Coronary artery (tissue), 2 donors: ENCODE measurements around the gene ZNF3.

ENCODE experiments used
- DNase-seq: peaks from one replicate; pipeline ENCODE4 v3.0.0-alpha.2; 2017; ENCODE audit warnings: low spot score
- H3K27ac ChIP-seq, 2 donors: fragments of 200-600 bp; sonication (generic); one replicate each; pipeline ENCODE4 v1.5.1; 2016 to 2019
- H3K4me3 ChIP-seq: fragments of 200-600 bp; sonication (generic); 2 replicates; pipeline ENCODE4 v1.5.1; 2016; ENCODE audit warnings: mild to moderate bottlenecking, moderate library complexity
- TF ChIP-seq, protein P1 (sequence below): fragments of 200-600 bp; sonication (generic); IDR thresholded peaks from one replicate; pipeline ENCODE4 v1.5.1; 2019; ENCODE audit warnings: antibody characterized with exemption

ZNF3 gene

DNA sequence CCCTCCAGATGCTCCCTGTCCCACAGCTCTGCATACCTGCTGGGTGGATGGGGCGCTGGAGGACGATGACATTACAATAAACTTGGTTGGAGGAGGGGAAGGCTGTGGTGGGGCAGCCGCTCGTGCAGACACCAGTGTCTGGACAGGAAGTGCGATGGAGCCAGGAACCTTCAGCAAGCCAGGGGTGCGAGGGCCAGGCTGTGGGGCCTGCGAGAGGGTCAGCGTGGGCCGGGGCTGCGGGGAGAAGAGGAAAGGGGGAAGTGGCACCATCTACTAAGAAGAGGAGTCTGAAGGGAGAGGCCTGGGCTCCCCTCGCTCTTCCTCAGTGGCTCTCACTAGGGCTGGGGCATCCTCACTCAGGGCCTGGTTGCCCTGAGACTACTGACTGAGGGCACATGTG, 26.4 kb upstream of the ZNF3 start:
- TF ChIP-seq, protein P1, sequence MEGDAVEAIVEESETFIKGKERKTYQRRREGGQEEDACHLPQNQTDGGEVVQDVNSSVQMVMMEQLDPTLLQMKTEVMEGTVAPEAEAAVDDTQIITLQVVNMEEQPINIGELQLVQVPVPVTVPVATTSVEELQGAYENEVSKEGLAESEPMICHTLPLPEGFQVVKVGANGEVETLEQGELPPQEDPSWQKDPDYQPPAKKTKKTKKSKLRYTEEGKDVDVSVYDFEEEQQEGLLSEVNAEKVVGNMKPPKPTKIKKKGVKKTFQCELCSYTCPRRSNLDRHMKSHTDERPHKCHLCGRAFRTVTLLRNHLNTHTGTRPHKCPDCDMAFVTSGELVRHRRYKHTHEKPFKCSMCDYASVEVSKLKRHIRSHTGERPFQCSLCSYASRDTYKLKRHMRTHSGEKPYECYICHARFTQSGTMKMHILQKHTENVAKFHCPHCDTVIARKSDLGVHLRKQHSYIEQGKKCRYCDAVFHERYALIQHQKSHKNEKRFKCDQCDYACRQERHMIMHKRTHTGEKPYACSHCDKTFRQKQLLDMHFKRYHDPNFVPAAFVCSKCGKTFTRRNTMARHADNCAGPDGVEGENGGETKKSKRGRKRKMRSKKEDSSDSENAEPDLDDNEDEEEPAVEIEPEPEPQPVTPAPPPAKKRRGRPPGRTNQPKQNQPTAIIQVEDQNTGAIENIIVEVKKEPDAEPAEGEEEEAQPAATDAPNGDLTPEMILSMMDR = no peak
- H3K27ac ChIP-seq = no peak overlapping the region
- no peak overlapping the region for H3K4me3 ChIP-seq
- no peak for DNase-seq

DNA sequence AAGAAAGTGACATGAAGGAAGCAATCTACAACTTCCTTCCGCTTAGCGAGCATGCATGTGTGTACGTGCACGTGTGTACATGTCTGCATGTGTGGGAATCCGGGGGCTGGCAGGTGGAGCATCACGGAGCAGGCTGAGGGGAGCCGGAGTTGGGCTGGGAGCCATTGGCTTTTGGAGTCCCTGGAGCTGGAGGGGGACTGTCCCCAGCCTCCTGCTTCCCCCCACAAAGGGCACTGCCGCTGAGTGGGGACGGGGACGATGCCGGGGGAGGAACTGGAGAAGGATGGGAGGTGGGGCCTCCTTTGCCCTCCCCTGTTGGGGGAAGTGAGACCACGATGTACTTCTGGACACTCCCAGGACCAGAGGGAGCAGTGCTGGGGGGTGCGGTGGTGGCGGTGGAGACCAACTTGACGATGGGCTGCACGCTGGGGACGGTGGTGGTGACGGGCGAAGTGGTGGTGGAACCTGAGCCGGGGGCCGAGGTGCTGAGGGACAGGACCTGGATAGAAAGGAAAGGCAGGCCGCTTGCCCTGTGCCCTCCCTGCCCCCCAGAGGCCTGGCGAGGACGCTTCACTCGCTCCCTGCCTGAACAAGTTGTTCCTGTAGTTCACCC, 25.7 kb upstream of the ZNF3 start:
- TF ChIP-seq, protein P1 = no peak
- Histone ChIP-seq H3K27ac (no peak overlapping the region), H3K4me3 (no peak overlapping the region)
- no peak for DNase-seq

DNA sequence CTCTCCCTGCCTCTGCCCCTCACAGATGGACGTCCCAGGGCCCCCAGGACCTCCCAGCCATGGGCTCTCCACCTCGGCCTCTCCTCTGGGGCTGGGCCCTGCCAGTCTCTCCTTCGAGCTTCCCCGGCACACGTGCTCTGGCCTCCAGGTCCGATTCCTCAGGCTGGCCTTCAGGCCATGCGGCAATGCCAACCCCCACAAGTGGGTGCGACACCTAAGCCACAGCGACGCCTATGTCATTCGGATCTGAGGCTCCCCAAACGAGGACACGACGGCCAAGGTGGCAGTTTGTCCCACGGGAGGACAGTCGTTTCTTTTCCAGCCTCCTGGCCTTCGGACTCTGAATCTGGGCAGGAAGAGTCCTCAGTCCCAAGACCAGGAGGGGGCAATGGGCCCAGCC, 25.1 kb upstream of the ZNF3 start:
- H3K27ac ChIP-seq = no peak overlapping the region
- no peak overlapping the region for H3K4me3 ChIP-seq
- TF ChIP-seq, protein P1 = no peak
- no peak for DNase-seq

DNA sequence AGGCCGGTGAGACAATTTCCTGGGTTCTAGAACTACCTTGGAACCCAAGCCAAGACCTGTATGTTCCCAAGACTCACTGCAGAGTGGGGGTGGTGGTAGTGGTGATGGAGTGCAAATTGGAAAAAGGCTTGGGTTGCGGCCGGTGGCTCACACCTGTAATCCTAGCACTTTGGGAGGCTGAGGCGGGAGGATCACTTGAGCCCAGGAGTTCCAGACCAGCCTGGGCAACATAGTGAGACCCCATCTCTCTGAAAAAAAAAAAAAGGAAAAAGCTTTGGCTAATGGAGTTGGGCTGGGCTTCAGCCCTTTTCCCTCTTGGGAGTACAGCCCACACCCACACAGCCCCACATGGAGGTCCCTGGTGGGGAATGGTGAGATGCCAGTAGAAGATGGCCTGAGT, 24.0 kb upstream of the ZNF3 start:
- DNase-seq = no peak
- H3K4me3 ChIP-seq = no peak overlapping the region
- H3K27ac ChIP-seq = no peak overlapping the region
- TF ChIP-seq, protein P1 = no peak

DNA sequence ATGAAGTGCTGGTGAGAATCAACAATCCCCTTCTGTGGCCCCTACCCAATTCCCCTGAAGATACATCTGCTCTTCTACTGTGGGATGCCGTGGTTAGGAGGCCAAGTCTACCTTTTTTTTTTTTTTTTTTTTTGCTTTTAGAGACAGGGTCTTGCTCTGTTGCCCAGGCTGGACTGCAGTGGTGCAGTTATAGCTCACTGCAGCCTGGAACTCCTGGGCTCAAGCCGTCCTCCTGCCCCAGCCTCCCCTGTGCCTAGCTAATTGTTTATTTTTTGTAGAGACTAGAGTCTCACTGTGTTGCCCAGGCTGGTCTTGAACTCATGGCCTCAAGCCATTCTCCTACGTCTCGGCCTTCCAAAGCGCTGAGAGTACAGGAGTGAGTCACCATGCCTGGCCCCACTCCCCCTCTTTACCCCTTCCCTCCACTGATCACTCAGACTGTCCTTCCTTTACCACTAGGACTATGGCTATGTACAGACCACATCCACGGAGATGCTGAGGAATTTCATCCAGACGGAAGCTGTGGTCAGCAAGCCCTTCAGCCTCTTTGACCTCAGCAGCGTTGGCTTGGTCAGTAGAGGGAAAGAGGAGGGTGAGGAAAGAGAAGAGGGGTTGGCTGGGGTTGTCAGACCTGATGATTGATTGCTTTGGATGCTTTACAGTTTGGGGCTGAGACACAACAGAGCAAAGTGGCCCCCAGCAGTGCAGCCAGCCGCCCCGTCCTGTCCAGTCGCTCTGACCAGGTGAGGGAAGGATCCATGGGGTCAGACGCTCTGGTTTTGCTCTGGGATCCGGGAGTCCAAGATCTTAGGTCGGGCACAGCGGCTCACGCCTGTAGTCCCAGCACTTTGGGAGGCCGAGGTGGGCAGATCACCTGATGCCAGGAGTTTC, 21.7 kb upstream of the ZNF3 start:
- Histone ChIP-seq H3K4me3 (no peak overlapping the region), H3K27ac (peak overlapping the region in 1 of 2 donors; percentile 97)
- no peak for DNase-seq
- TF ChIP-seq, protein P1 = no peak

DNA sequence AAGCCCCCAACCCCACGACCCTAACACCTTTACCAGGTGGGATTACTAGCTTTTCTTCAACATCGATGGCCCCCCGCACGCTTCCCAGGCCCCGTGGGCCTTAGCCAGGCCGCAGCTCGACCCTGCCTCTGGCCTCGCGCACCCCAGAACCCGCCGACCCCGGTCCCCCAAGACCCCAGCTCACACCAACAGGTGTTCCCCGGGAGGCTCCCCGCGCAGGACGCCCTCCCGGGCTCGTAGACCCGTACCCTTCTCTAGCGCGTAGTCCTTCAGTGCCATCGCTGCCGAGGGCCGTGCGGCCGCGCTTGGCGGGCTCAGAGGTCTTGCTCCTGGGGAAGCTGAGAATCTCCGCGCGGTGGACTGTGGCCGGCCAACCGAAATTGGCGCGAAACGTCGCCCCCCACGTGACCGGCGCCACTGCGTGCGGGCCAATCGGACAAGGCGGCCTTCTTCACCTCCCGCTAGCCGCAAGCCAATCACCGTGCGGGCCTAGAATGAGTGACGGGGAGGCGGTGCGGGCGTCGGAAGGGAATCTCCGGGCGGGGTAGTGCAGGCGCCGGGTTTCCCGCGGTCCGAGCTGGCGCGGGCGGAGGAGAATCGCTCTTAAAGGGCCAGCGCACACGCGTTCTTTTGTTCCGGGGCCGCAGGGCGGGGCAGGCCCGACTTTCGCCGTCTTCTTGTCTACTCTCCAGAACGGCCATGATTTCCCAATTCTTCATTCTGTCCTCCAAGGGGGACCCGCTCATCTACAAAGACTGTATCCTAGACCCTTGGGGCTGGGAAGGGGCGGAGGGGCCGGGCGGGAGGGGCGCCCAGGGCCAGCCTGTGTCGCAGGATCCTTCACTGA, 19.7 kb upstream of the ZNF3 start, which contains the start of the genes AP4M1 and MCM7:
TSS of gene AP4M1 (plus strand) at position 628 of the 847 bp plus-strand sequence. CDS start at position 700, 72 bp downstream.
TSS of gene MCM7 (minus strand) at position 382 of the 847 bp plus-strand sequence. CDS start at position 279, 103 bp downstream.
- H3K4me3 ChIP-seq = peak within 1 kb of the TSS; percentile 82
- peak within 1 kb of the TSS; percentile 82 to 97 for H3K27ac ChIP-seq
- TF ChIP-seq, protein P1 = no peak
- DNase-seq = peak; percentile 99
